Measurements from ENCODE around the gene ETV1.

ETV1 gene

GRCh38 chr7:13846386-13846785, 143.1 kb downstream of the ETV1 start:
- Histone ChIP-seq H3K4me2 (no peak overlapping the region), H3K27ac (no peak overlapping the region), H3K4me1 (ENCODE audit: low read depth, poor library complexity, severe bottlenecking) (peaks cover 17% of the 10 kb centered on the region), H4K20me1 (ENCODE audit: insufficient read depth) (no peaks in the 10 kb centered on the region), H3K27me3 (ENCODE audit: insufficient read depth, low read depth) (no peaks in the 10 kb centered on the region), H3K36me3 (ENCODE audit: insufficient read depth) (no peaks in the 10 kb centered on the region; the same call in 1 of the 2 replicates), H3K9ac (no peak overlapping the region), H2AFZ (ENCODE audit: low read depth) (no peak overlapping the region), H3K4me3 (IDR thresholded peaks at IDR 0.05; ENCODE audit: insufficient read depth, low read depth, low read length) (no peak overlapping the region), H3K79me2 (ENCODE audit: insufficient read depth, low read depth) (no peaks in the 10 kb centered on the region)
- TF ChIP-seq, protein P1, sequence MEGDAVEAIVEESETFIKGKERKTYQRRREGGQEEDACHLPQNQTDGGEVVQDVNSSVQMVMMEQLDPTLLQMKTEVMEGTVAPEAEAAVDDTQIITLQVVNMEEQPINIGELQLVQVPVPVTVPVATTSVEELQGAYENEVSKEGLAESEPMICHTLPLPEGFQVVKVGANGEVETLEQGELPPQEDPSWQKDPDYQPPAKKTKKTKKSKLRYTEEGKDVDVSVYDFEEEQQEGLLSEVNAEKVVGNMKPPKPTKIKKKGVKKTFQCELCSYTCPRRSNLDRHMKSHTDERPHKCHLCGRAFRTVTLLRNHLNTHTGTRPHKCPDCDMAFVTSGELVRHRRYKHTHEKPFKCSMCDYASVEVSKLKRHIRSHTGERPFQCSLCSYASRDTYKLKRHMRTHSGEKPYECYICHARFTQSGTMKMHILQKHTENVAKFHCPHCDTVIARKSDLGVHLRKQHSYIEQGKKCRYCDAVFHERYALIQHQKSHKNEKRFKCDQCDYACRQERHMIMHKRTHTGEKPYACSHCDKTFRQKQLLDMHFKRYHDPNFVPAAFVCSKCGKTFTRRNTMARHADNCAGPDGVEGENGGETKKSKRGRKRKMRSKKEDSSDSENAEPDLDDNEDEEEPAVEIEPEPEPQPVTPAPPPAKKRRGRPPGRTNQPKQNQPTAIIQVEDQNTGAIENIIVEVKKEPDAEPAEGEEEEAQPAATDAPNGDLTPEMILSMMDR (conservative IDR thresholded peaks at IDR 0.05; ENCODE audit: low read depth, low read length), result no peak

DNA sequence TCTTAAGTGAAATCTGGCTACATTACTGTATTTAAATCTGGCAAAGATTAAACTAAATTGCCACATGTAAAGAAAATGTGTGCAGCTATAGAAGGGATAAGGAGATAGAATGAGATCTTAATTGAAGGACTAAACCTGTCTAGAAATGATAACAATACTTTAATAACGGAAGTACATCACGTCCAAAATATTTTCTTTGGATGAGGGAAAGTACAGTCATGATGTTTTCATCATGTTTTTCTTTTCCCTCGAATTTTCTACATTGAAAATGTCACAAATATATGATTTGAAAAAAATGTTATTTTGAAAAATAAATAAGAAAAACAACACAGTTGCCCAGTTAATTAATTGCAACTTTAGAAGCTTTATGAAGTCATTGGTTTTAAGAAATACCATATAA, 143.9 kb downstream of the ETV1 start:
- Histone ChIP-seq H3K9ac (no peak overlapping the region), H3K4me3 (IDR thresholded peaks at IDR 0.05; ENCODE audit: insufficient read depth, low read depth, low read length) (no peak overlapping the region), H4K20me1 (ENCODE audit: insufficient read depth) (no peaks in the 10 kb centered on the region), H2AFZ (ENCODE audit: low read depth) (no peak overlapping the region), H3K4me2 (no peak overlapping the region), H3K36me3 (ENCODE audit: insufficient read depth) (no peaks in the 10 kb centered on the region; the same call in 1 of the 2 replicates), H3K27me3 (ENCODE audit: insufficient read depth, low read depth) (no peaks in the 10 kb centered on the region), H3K79me2 (ENCODE audit: insufficient read depth, low read depth) (no peaks in the 10 kb centered on the region), H3K4me1 (ENCODE audit: low read depth, poor library complexity, severe bottlenecking) (peaks cover 13% of the 10 kb centered on the region), H3K27ac (no peak overlapping the region)
- TF ChIP-seq, protein P1 (conservative IDR thresholded peaks at IDR 0.05; ENCODE audit: low read depth, low read length), result no peak

DNA sequence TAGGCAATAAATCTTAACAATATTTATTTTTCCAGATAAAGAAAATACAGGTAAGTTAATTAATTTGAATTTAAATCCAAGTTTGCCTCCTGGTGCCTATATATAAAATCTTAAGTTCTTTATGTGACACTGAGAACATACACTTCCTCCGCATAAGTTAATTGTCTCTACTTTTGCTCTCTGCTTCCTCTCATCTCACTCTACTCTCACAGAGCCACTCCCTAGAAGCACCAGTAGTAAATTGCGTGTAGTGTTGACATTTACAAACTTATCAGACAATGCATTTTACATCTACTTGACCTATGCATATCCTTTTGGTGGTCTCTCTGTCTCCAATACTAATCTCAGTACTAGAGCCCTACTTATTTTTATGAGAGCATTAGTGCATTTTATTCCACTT, 144.5 kb downstream of the ETV1 start:
- Histone ChIP-seq H4K20me1 (ENCODE audit: insufficient read depth) (no peaks in the 10 kb centered on the region), H3K4me1 (ENCODE audit: low read depth, poor library complexity, severe bottlenecking) (peaks cover 7% of the 10 kb centered on the region), H3K79me2 (ENCODE audit: insufficient read depth, low read depth) (no peaks in the 10 kb centered on the region), H3K4me2 (no peak overlapping the region), H3K27me3 (ENCODE audit: insufficient read depth, low read depth) (no peaks in the 10 kb centered on the region), H3K4me3 (IDR thresholded peaks at IDR 0.05; ENCODE audit: insufficient read depth, low read depth, low read length) (no peak overlapping the region), H3K36me3 (ENCODE audit: insufficient read depth) (no peaks in the 10 kb centered on the region; the same call in 1 of the 2 replicates), H2AFZ (ENCODE audit: low read depth) (no peak overlapping the region), H3K27ac (no peak overlapping the region), H3K9ac (no peak overlapping the region)
- TF ChIP-seq, protein P1 (conservative IDR thresholded peaks at IDR 0.05; ENCODE audit: low read depth, low read length), result no peak

DNA sequence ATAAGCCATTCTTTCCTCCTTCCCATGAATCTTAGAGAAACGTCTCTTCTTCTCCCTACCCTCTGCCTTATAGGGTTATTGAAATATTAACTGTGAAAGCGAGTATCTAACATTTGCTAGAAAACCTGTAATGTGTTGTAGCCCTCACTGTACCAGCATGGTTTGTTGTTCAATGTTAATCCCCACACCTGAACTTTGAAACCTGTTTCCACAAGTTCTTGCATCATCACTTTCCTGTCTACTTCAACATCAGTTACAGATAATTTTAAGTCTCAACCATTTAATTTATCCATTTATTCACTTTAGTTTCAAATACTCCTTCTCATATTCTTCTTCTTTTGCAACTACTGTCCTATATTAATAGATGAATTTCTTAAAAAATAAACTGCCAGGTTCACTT, 148.2 kb downstream of the ETV1 start:
- Histone ChIP-seq H3K4me2 (no peak overlapping the region), H3K36me3 (ENCODE audit: insufficient read depth) (no peaks in the 10 kb centered on the region; the same call in 1 of the 2 replicates), H3K4me3 (IDR thresholded peaks at IDR 0.05; ENCODE audit: insufficient read depth, low read depth, low read length) (no peak overlapping the region), H3K27me3 (ENCODE audit: insufficient read depth, low read depth) (no peaks in the 10 kb centered on the region), H4K20me1 (ENCODE audit: insufficient read depth) (no peaks in the 10 kb centered on the region), H3K9ac (no peak overlapping the region), H3K79me2 (ENCODE audit: insufficient read depth, low read depth) (no peaks in the 10 kb centered on the region), H3K4me1 (ENCODE audit: low read depth, poor library complexity, severe bottlenecking) (no peaks in the 10 kb centered on the region), H3K27ac (no peak overlapping the region), H2AFZ (ENCODE audit: low read depth) (no peak overlapping the region)
- TF ChIP-seq, protein P1 (conservative IDR thresholded peaks at IDR 0.05; ENCODE audit: low read depth, low read length), result no peak

All from KMS-11 (cell line).